ENCODE measurements around the gene PHC3.

PHC3 gene

GRCh38 chr3:170080605-170081004, 100.9 kb downstream of the PHC3 start:
- TF ChIP-seq SPI1 (IDR thresholded peaks at IDR 0.05; ENCODE audit: borderline replicate concordance, low read depth) (no peak), GABPA (IDR thresholded peaks at IDR 0.05; ENCODE audit: low read depth) (no peak), POLR2AphosphoS5 (IDR thresholded peaks at IDR 0.05; ENCODE audit: low read depth) (no peak)
- TF ChIP-seq, protein P1, sequence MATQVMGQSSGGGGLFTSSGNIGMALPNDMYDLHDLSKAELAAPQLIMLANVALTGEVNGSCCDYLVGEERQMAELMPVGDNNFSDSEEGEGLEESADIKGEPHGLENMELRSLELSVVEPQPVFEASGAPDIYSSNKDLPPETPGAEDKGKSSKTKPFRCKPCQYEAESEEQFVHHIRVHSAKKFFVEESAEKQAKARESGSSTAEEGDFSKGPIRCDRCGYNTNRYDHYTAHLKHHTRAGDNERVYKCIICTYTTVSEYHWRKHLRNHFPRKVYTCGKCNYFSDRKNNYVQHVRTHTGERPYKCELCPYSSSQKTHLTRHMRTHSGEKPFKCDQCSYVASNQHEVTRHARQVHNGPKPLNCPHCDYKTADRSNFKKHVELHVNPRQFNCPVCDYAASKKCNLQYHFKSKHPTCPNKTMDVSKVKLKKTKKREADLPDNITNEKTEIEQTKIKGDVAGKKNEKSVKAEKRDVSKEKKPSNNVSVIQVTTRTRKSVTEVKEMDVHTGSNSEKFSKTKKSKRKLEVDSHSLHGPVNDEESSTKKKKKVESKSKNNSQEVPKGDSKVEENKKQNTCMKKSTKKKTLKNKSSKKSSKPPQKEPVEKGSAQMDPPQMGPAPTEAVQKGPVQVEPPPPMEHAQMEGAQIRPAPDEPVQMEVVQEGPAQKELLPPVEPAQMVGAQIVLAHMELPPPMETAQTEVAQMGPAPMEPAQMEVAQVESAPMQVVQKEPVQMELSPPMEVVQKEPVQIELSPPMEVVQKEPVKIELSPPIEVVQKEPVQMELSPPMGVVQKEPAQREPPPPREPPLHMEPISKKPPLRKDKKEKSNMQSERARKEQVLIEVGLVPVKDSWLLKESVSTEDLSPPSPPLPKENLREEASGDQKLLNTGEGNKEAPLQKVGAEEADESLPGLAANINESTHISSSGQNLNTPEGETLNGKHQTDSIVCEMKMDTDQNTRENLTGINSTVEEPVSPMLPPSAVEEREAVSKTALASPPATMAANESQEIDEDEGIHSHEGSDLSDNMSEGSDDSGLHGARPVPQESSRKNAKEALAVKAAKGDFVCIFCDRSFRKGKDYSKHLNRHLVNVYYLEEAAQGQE (IDR thresholded peaks at IDR 0.05; ENCODE audit: insufficient replicate concordance, low read depth), result no peak
- TF ChIP-seq, protein P2, sequence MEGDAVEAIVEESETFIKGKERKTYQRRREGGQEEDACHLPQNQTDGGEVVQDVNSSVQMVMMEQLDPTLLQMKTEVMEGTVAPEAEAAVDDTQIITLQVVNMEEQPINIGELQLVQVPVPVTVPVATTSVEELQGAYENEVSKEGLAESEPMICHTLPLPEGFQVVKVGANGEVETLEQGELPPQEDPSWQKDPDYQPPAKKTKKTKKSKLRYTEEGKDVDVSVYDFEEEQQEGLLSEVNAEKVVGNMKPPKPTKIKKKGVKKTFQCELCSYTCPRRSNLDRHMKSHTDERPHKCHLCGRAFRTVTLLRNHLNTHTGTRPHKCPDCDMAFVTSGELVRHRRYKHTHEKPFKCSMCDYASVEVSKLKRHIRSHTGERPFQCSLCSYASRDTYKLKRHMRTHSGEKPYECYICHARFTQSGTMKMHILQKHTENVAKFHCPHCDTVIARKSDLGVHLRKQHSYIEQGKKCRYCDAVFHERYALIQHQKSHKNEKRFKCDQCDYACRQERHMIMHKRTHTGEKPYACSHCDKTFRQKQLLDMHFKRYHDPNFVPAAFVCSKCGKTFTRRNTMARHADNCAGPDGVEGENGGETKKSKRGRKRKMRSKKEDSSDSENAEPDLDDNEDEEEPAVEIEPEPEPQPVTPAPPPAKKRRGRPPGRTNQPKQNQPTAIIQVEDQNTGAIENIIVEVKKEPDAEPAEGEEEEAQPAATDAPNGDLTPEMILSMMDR (IDR thresholded peaks at IDR 0.05; ENCODE audit: insufficient read depth, low read length), result no peak
- Histone ChIP-seq H3K4me3 (replicated peaks; ENCODE audit: insufficient read depth, low read length) (no peak overlapping the region), H3K27me3 (ENCODE audit: insufficient read depth, poor library complexity, severe bottlenecking) (no peaks in the 10 kb centered on the region), H3K27ac (replicated peaks) (no peak overlapping the region)
- no peak for DNase-seq (ENCODE audit: low read depth in 1 of 2, low spot score in 1 of 2)

- TF ChIP-seq POLR2AphosphoS5 (IDR thresholded peaks at IDR 0.05; ENCODE audit: low read depth), result no peak
- no peak overlapping the region for H3K27ac ChIP-seq (replicated peaks)
- H3K4me3 ChIP-seq (replicated peaks; ENCODE audit: insufficient read depth, low read length), result no peak overlapping the region
- no peak for DNase-seq (ENCODE audit: low read depth in 1 of 2, low spot score in 1 of 2)
- no peaks in the 10 kb centered on the region for H3K27me3 ChIP-seq (ENCODE audit: insufficient read depth, poor library complexity, severe bottlenecking)
These were observed 101.9 kb downstream of the PHC3 start for GRCh38 chr3:170079536-170080165.

GRCh38 chr3:170078620-170079281, 102.8 kb downstream of the PHC3 start:
- no peak overlapping the region for H3K27ac ChIP-seq (replicated peaks)
- no peak for DNase-seq (ENCODE audit: low read depth in 1 of 2, low spot score in 1 of 2)

More at GRCh38 chr3:170078620-170079281, 102.8 kb downstream of the PHC3 start:
- TF ChIP-seq SPI1 (IDR thresholded peaks at IDR 0.05; ENCODE audit: borderline replicate concordance, low read depth), result no peak
- no peak for TF ChIP-seq GABPA (IDR thresholded peaks at IDR 0.05; ENCODE audit: low read depth)
- TF ChIP-seq, protein P2 (IDR thresholded peaks at IDR 0.05; ENCODE audit: insufficient read depth, low read length), result no peak
- TF ChIP-seq, protein P1 (IDR thresholded peaks at IDR 0.05; ENCODE audit: insufficient replicate concordance, low read depth), result no peak
- TF ChIP-seq POLR2AphosphoS5 (IDR thresholded peaks at IDR 0.05; ENCODE audit: low read depth), result no peak
- H3K27me3 ChIP-seq (ENCODE audit: insufficient read depth, poor library complexity, severe bottlenecking), result no peaks in the 10 kb centered on the region
- H3K4me3 ChIP-seq (replicated peaks; ENCODE audit: insufficient read depth, low read length), result no peak overlapping the region

All from HL-60 (cell line).